HCT116 (cell line): ENCODE results near the gene TIAM2.

Experiments used
- CTCF ChIP-seq, 3 experiments: fragments of 200-600 bp in 1 of 3; sonication (generic) in 1 of 3; IDR thresholded peaks in 2 of 3; conservative IDR thresholded peaks in 1 of 3; 2 replicates each; pipeline ENCODE4 v1.5.1; 2012 to 2017; ENCODE audit warnings: low read depth in 2 of 3, low read length in 2 of 3, antibody characterized with exemption in 1 of 3, borderline replicate concordance in 1 of 3, control low read depth in 1 of 3, mild to moderate bottlenecking in 1 of 3, mixed read lengths in 1 of 3, mixed run types in 1 of 3, moderate library complexity in 1 of 3; ENCODE audit not compliant: insufficient read depth in 1 of 3
- EGR1 ChIP-seq: IDR thresholded peaks from 2 replicates; pipeline ENCODE4 v1.6.1; 2012; ENCODE audit warnings: low read depth
- EZH2 ChIP-seq: fragments of 200-600 bp; sonication (generic); IDR thresholded peaks from 2 replicates; pipeline ENCODE4 v1.6.1; 2017; ENCODE audit warnings: antibody characterized with exemption, mixed run types
- EZH2phosphoT487 ChIP-seq: fragments of 200-600 bp; IDR thresholded peaks from 2 replicates; pipeline ENCODE4 v1.6.1; 2018; ENCODE audit warnings: antibody characterized with exemption, borderline replicate concordance
- POLR2A ChIP-seq: IDR thresholded peaks from 2 replicates; pipeline ENCODE4 v1.7.0; 2011; ENCODE audit warnings: borderline replicate concordance; ENCODE audit not compliant: insufficient read depth, insufficient read length; ENCODE audit errors: extremely low read depth
- RAD21 ChIP-seq: IDR thresholded peaks from 2 replicates; pipeline ENCODE4 v1.6.1; 2012; ENCODE audit warnings: low read depth, mild to moderate bottlenecking
- REST ChIP-seq: IDR thresholded peaks from 2 replicates; pipeline ENCODE4 v1.6.1; 2012; ENCODE audit warnings: low read depth
- SRF ChIP-seq: IDR thresholded peaks from 2 replicates; pipeline ENCODE4 v1.6.1; 2012; ENCODE audit warnings: low read depth
- ZNF274 ChIP-seq: fragments of 200-500 bp; sonication (Bioruptor generic); IDR thresholded peaks from 2 replicates; pipeline ENCODE4 v1.6.1; 2014; ENCODE audit warnings: mild to moderate bottlenecking, low read depth, low read length, inconsistent platforms
- TF ChIP-seq, protein P1 (sequence below): IDR thresholded peaks from 2 replicates; pipeline ENCODE4 v1.6.1; 2012

DNA sequence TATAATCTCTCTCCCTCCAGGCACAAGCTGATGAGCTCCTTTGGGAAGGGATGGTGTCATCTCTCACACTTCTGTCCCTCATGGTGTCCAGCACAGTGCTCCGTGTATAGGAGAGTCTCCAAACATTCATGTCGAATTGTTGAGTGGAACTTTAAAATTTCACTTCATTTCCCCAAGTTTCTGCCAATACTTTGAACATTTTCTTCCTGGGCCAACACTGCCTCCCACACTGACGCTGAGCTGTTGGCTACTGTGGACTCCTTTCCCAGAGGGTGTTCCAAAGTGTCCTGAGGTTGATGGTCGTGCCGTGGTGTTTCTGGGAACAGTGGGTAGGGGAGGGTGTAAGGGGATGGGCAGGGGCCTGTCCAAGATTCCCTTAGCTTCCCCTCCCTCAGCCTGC, 122.7 kb downstream of the TIAM2 start:
- TF ChIP-seq, protein P1, sequence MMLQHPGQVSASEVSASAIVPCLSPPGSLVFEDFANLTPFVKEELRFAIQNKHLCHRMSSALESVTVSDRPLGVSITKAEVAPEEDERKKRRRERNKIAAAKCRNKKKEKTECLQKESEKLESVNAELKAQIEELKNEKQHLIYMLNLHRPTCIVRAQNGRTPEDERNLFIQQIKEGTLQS, result no peak
- TF ChIP-seq RAD21, result no peak
- TF ChIP-seq POLR2A, result no peak
- no peak for TF ChIP-seq CTCF (IDR thresholded peaks at IDR 0.05 in 2 of 3, conservative IDR thresholded peaks at IDR 0.05 in 1 of 3; ENCODE audit: borderline replicate concordance in 1 of 3, insufficient read depth in 1 of 3, low read depth in 2 of 3, low read length in 2 of 3)
- TF ChIP-seq REST, result no peak
- TF ChIP-seq EZH2phosphoT487, result no peak
- TF ChIP-seq ZNF274, result no peak
- no peak for TF ChIP-seq EGR1
- no peak for TF ChIP-seq EZH2
- no peak for TF ChIP-seq SRF
